Ovary (tissue), 3 donors: ENCODE data around the gene FGFR3.
"Not testable (repeated sequence)": the region's sequence is repeated elsewhere in the genome, so short reads cannot be mapped to it uniquely, and the experiment has no call there.

Experiments used
- CTCF ChIP-seq, 3 donors: fragments of 450-650 bp in 2 of 3; fragments of 200-600 bp in 1 of 3; IDR thresholded peaks; one replicate each; pipeline versions ENCODE4 v1.5.1 to v1.8.0; 2016 to 2022; ENCODE audit warnings: antibody characterized with exemption in 3 of 3, mild to moderate bottlenecking in 1 of 3
- EP300 ChIP-seq: sonication (generic); formaldehyde crosslinking; IDR thresholded peaks from one replicate; pipeline ENCODE4 v1.6.1; 2017; ENCODE audit warnings: antibody characterized with exemption
- POLR2A ChIP-seq: fragments of 450-650 bp; IDR thresholded peaks from one replicate; pipeline ENCODE4 v1.6.1; 2017; ENCODE audit warnings: antibody characterized with exemption, mild to moderate bottlenecking, moderate library complexity
- donor health status: DM: no; HTN: no; CAD: no.

DNA sequence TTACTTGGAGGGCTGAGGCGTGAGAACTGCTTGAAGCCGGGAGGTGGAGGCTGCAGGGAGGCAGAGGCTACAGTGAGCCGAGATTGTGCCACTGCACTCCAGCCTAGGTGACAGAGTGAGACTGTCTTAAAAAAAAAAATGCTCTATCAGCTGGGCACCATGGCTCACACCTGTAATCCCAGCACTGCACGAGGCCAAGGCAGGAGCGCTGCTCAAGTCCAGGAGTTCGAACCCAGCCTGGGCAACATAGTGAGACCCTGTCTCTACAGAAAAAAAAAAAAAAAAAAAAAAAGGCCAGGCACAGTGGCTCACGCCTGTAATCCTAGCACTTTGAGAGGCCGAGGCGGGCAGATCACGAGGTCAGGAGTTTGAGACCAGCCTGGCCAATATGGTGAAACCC, 51.5 kb downstream of the FGFR3 start:
- TF ChIP-seq CTCF (IDR thresholded peaks at IDR 0.05); EP300; POLR2A: not testable (repeated sequence)
